Activated CD4-positive, alpha-beta T cell treated with anti-CD3 and anti-CD28 coated beads, Interleukin-2, amount 10 ng/mL, durations not matched to agents 7 days and 5 days (primary cell): Measurements from ENCODE around the gene FAM124B. TPM values are rescaled to one million over a fixed set of nuclear protein-coding genes. Genes with fewer than 3 reads are reported as not detected.
"Not testable (repeated sequence)": the region's sequence is repeated elsewhere in the genome, so short reads cannot be mapped to it uniquely, and the experiment has no call there.

ENCODE experiments used
- CTCF ChIA-PET: fragments of 350-600 bp; sonication (Branson Sonifier 250); formaldehyde crosslinking; loops from one replicate; lab custom pipeline; 2021; ENCODE audit warnings: antibody characterized with exemption; lab: Charles Lee
- POLR2A ChIA-PET: fragments of 350-600 bp; sonication (Branson Sonifier 250); formaldehyde crosslinking; loops from one replicate; lab custom pipeline; 2021; ENCODE audit warnings: antibody characterized with exemption; lab: Charles Lee
- DNase-seq: peaks from one replicate; pipeline ENCODE4 v3.0.0-alpha.2; 2020
- H3K27ac Mint-ChIP-seq: one replicate; pipeline ENCODE4 v1.8.0; 2021; ENCODE audit warnings: mild to moderate bottlenecking, moderate library complexity, mixed read lengths
- H3K27me3 Mint-ChIP-seq: one replicate; pipeline ENCODE4 v1.8.0; 2021; ENCODE audit warnings: mixed read lengths
- H3K36me3 Mint-ChIP-seq: one replicate; pipeline ENCODE4 v1.8.0; 2021; ENCODE audit warnings: low read depth, mixed read lengths
- H3K4me1 Mint-ChIP-seq: one replicate; pipeline ENCODE4 v1.8.0; 2021; ENCODE audit warnings: mixed read lengths
- H3K4me3 Mint-ChIP-seq: one replicate; pipeline ENCODE4 v1.8.0; 2021; ENCODE audit warnings: mild to moderate bottlenecking, moderate library complexity, mixed read lengths
- H3K9me3 Mint-ChIP-seq: one replicate; pipeline ENCODE4 v1.8.0; 2021; ENCODE audit warnings: mixed read lengths
- total RNA-seq, 2 experiments: library from RNA; stranded (reverse); gene quantifications; one replicate each; pipeline ENCODE4 v1.2.3, GENCODE V29; 2021

Gene FAM124B
- total RNA-seq, 2 experiments from 2014 or later: 0.64 to 0.73 TPM

GRCh38 chr2:224389317-224389716, 12.6 kb downstream of the FAM124B start:
- POLR2A ChIA-PET: no interaction called here
- CTCF ChIA-PET: interaction anchor here (0.7 kb wide), 1 partner anchor 1047 kb away, joined by 3 read pairs; no protein-coding TSS in a partner anchor
- H3K27ac Mint-ChIP-seq: no peak overlapping the region

DNA sequence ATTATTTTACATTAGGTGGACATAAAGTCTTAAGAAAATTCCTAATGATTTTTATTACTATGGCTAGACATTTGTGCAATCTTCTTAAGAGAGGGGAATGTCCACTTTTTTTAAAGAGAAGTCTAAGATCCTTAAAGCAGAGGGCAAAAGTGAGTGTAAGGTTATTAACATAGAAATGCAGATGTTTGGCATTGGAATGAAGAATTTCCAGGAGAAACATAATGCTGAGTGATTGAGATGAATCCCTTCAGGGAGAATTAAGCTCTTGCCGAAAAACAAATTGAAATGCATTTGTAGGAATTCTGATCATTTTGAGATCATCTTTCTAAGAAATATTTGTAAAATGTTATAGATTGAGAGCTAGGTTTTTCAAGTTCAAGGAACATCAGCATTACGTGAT, 15.0 kb downstream of the FAM124B start:
- Mint-ChIP-seq H3K27me3 (peaks cover 4% of the 10 kb centered on the region), H3K4me1 (no peaks in the 10 kb centered on the region), H3K9me3 (no peaks in the 10 kb centered on the region), H3K27ac (no peak overlapping the region), H3K4me3 (no peak overlapping the region), H3K36me3 (no peaks in the 10 kb centered on the region)
- ChIA-PET CTCF (interaction anchor here (2.0 kb wide), 1 partner anchor 11 kb away, joined by 4 read pairs; no protein-coding TSS in a partner anchor), POLR2A (no interaction called here)
- no peak for DNase-seq

More at GRCh38 chr2:224389317-224389716, 12.6 kb downstream of the FAM124B start:
- Mint-ChIP-seq H3K9me3 (no peaks in the 10 kb centered on the region), H3K4me3 (no peak overlapping the region), H3K4me1 (no peaks in the 10 kb centered on the region), H3K27me3 (peaks cover 4% of the 10 kb centered on the region), H3K36me3 (no peaks in the 10 kb centered on the region)
- DNase-seq: no peak

DNA sequence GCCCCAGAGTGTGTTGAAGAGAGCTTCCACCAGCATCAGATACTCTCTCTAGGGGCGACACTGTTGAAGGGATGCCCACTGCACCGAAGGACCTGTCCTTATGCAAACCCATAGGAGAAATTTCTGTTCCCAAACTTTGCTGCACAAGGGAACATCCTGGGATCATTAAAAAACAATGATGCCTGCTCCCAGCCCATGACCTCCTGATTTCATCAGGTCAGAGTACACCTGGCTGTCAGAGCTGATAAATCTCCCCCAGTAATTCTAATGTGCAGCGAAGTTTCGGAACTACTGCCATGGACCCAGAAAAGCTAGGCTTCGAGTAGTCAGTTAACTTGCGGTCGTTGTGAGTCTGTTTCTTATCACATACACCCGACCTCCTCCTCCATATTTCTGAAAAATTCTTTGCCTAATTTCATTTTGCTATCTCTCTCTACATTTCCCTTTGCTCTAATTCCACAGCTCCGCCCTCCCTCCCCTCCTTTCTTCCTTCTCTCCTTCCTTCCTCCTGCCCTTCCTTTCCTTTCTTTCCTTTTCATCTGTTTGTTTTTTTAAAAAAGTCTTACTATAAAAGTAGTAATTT, 18.8 kb downstream of the FAM124B start:
- ChIA-PET POLR2A (no interaction called here), CTCF (interaction anchor here (2.0 kb wide), 1 partner anchor 14 kb away, joined by 5 read pairs; no protein-coding TSS in a partner anchor)
- Mint-ChIP-seq H3K27me3 (peaks cover 4% of the 10 kb centered on the region), H3K27ac (no peak overlapping the region), H3K36me3 (no peaks in the 10 kb centered on the region), H3K9me3 (no peaks in the 10 kb centered on the region), H3K4me1 (no peaks in the 10 kb centered on the region), H3K4me3 (no peak overlapping the region)
- DNase-seq: no peak

DNA sequence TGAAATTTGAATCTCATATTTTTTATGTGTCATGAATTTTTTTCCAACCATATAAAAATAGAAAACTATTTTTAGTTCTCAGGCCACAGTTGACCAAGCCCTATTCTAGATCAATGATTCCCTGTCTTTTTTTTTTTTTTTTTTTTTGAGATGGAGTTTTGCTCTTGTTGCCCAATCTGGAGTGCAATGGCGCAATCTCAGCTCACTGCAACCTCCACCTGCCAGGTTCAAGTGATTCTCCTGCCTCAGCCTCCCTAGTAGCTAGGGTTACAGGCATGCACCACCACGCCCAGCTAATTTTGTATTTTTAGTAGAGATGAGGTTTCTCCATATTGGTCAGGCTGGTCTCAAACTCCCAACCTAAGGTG, 19.6 kb downstream of the FAM124B start:
- H3K9me3 Mint-ChIP-seq, H3K27me3 Mint-ChIP-seq, POLR2A ChIA-PET, DNase-seq, H3K4me3 Mint-ChIP-seq, H3K4me1 Mint-ChIP-seq, H3K36me3 Mint-ChIP-seq, H3K27ac Mint-ChIP-seq: not testable (repeated sequence)
- CTCF ChIA-PET: interaction anchor here (2.0 kb wide), 1 partner anchor 13 kb away, joined by 5 read pairs; no protein-coding TSS in a partner anchor

DNA sequence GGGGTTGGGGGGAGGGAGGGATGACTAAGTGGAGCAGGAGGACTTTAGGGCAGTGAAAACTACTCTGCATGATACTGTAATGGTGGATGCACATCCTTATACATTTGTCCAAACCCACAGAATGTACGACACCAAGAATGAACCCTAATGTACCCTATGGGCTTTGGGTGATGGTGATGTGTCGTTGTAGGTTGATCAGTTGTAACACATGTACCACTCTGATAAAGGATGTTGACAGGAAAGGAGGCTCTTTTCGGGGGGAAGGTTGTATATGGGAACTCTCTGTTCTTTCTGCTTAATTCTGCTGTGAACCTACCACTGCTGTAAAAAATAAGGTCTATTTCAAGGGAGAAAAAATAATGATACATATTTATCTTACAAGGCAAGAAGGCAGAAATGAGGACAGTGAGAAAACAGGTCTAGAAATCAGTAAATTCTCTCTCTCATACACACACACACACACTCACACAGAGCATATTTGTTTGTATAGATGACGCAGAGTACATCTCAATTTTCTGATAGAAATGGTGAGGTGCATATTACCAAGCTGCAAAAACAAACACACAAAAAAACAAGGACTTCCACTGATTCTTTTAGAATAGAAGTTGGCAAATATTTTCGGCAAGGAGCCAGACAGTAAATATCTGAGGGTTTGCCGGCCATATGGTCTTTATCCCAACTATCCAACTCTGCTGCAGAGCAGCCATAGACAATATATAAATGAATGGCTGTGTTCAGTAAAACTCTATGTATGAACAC, 20.2 kb downstream of the FAM124B start:
- no peak for DNase-seq
- peaks cover 2% of the 10 kb centered on the region for H3K4me1 Mint-ChIP-seq
- ChIA-PET CTCF (interaction anchor here (2.0 kb wide), 1 partner anchor 12 kb away, joined by 5 read pairs; no protein-coding TSS in a partner anchor), POLR2A (no interaction called here)
- H3K4me3 Mint-ChIP-seq: no peak overlapping the region
- no peaks in the 10 kb centered on the region for H3K36me3 Mint-ChIP-seq
- no peak overlapping the region for H3K27ac Mint-ChIP-seq
- H3K27me3 Mint-ChIP-seq: no peaks in the 10 kb centered on the region
- H3K9me3 Mint-ChIP-seq: no peaks in the 10 kb centered on the region

- ChIA-PET CTCF (no interaction called here), POLR2A (no interaction called here)
- H3K4me1 Mint-ChIP-seq: peaks cover 2% of the 10 kb centered on the region
- no peak overlapping the region for H3K4me3 Mint-ChIP-seq
- no peak for DNase-seq
- no peaks in the 10 kb centered on the region for H3K9me3 Mint-ChIP-seq
- H3K36me3 Mint-ChIP-seq: no peaks in the 10 kb centered on the region
- H3K27me3 Mint-ChIP-seq: peaks cover 2% of the 10 kb centered on the region
- H3K27ac Mint-ChIP-seq: no peak overlapping the region
Observed at GRCh38 chr2:224379986-224380385, 21.9 kb downstream of the FAM124B start.

- Mint-ChIP-seq H3K27me3 (peaks cover 2% of the 10 kb centered on the region), H3K4me1 (peaks cover 2% of the 10 kb centered on the region), H3K27ac (no peak overlapping the region), H3K4me3 (no peak overlapping the region), H3K9me3 (no peaks in the 10 kb centered on the region), H3K36me3 (no peaks in the 10 kb centered on the region)
- ChIA-PET POLR2A (no interaction called here), CTCF (no interaction called here)
- no peak for DNase-seq
Observed at GRCh38 chr2:224379172-224379571, 22.7 kb downstream of the FAM124B start.

DNA sequence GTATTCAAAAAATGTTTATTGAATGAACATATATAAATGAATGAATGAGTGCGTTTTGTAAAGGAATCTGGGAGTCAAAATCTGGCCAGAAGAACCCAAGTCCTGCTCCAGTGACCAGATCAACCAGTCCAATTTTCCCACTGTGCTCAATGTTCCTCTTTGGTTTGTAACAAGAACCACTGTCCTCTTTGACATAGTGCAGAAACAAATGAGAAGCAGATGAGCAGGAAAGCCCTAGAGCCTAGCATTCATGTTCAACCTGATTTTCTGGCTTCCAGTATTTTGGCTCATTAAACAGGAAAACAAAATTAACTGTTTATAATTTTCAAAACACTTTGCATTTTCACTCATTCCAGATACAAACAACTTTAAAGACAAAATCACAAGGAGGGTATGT, 23.2 kb downstream of the FAM124B start:
- peaks cover 2% of the 10 kb centered on the region for H3K4me1 Mint-ChIP-seq

GRCh38 chr2:224377751-224378700, 23.9 kb downstream of the FAM124B start:
- H3K27ac Mint-ChIP-seq: peak overlapping the region; percentile 36
- no peak overlapping the region for H3K4me3 Mint-ChIP-seq
- no peaks in the 10 kb centered on the region for H3K9me3 Mint-ChIP-seq
- H3K27me3 Mint-ChIP-seq: peaks cover 2% of the 10 kb centered on the region
- DNase-seq: no peak
- peaks cover 2% of the 10 kb centered on the region for H3K4me1 Mint-ChIP-seq
- no peaks in the 10 kb centered on the region for H3K36me3 Mint-ChIP-seq
- CTCF ChIA-PET: interaction anchor here (0.6 kb wide), 1 partner anchor 648 kb away, joined by 3 read pairs; no protein-coding TSS in a partner anchor
- POLR2A ChIA-PET: no interaction called here

More for the DNA sequence above, 23.2 kb downstream of the FAM124B start:
- Mint-ChIP-seq H3K27ac (no peak overlapping the region), H3K4me3 (no peak overlapping the region), H3K27me3 (peaks cover 2% of the 10 kb centered on the region), H3K9me3 (no peaks in the 10 kb centered on the region), H3K36me3 (no peaks in the 10 kb centered on the region)
- ChIA-PET POLR2A (no interaction called here), CTCF (no interaction called here)
- DNase-seq: no peak

GRCh38 chr2:224372641-224373040, 29.3 kb downstream of the FAM124B start:
- no peak overlapping the region for H3K4me3 Mint-ChIP-seq
- no peaks in the 10 kb centered on the region for H3K9me3 Mint-ChIP-seq
- CTCF ChIA-PET: no interaction called here
- peaks cover 5% of the 10 kb centered on the region for H3K27me3 Mint-ChIP-seq
- DNase-seq: no peak
- POLR2A ChIA-PET: no interaction called here
- H3K27ac Mint-ChIP-seq: no peak overlapping the region
- peaks cover 2% of the 10 kb centered on the region for H3K4me1 Mint-ChIP-seq
- no peaks in the 10 kb centered on the region for H3K36me3 Mint-ChIP-seq

GRCh38 chr2:224369028-224369632, 32.8 kb downstream of the FAM124B start:
- CTCF ChIA-PET: interaction anchor here (0.7 to 2.3 kb wide), 7 partner anchors 14 to 399 kb away, joined by 3 to 7 read pairs (median 3); no protein-coding TSS in a partner anchor
- H3K27ac Mint-ChIP-seq: no peak overlapping the region
- POLR2A ChIA-PET: no interaction called here
- peaks cover 2% of the 10 kb centered on the region for H3K27me3 Mint-ChIP-seq
- H3K4me3 Mint-ChIP-seq: no peak overlapping the region
- no peaks in the 10 kb centered on the region for H3K9me3 Mint-ChIP-seq
- H3K36me3 Mint-ChIP-seq: no peaks in the 10 kb centered on the region
- H3K4me1 Mint-ChIP-seq: no peaks in the 10 kb centered on the region
- DNase-seq: peak; percentile 26

DNA sequence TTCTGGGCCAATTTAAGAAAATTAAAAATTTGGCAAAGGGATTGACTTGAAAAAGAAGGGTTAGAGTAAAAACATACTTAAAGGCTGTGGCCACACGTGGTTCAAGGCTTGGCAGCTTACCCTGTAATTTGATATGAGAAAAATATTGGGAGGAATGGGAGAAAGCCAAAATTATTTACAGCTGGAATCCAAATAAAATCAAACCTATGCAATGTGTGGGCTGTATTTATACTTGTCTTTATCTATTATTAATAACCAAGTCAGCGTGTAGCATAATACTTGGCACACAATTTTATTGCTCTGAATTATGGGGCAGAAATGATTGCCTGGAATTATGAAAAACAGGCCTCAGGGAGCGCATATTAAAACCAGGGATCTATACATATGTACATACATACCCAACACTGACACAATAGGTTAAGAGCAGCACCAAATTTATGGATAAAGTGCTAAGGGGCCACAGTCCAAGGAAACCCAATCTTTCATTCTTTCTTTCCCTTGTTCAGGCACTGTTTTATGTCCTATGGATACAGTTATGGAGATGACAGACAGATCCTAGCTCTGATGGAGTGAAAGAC, 35.6 kb downstream of the FAM124B start:
- Mint-ChIP-seq H3K27me3 (peaks cover 2% of the 10 kb centered on the region), H3K36me3 (no peaks in the 10 kb centered on the region), H3K4me3 (no peak overlapping the region), H3K4me1 (no peaks in the 10 kb centered on the region), H3K27ac (no peak overlapping the region), H3K9me3 (no peaks in the 10 kb centered on the region)
- DNase-seq: no peak
- POLR2A ChIA-PET: no interaction called here
- CTCF ChIA-PET: no interaction called here
